ENCODE results near the gene RTN4RL1.

RTN4RL1 gene

GRCh38 chr17:2056206-2057174, 31.4 kb upstream of the RTN4RL1 start:
- Histone ChIP-seq H3K36me3 (replicated peaks) (0 out of 2 replicates have a peak, but pooled peaks cover 3% of the 10 kb centered on the region), H3K9me3 (no peaks in the 10 kb centered on the region), H3K27me3 (ENCODE audit: low read depth) (peaks cover 8% of the 10 kb centered on the region), H3K4me3 (peak overlapping the region; percentile 14; the same call in 1 of the 2 replicates), H3K4me1 (no peaks in the 10 kb centered on the region; the same call in 1 of the 2 replicates)
- no peak for DNase-seq (ENCODE audit: low spot score in 2 of 2)
- in situ Hi-C loops (cut with MboI; ENCODE audit: low sequenced_read_pairs): no loop called here

DNA sequence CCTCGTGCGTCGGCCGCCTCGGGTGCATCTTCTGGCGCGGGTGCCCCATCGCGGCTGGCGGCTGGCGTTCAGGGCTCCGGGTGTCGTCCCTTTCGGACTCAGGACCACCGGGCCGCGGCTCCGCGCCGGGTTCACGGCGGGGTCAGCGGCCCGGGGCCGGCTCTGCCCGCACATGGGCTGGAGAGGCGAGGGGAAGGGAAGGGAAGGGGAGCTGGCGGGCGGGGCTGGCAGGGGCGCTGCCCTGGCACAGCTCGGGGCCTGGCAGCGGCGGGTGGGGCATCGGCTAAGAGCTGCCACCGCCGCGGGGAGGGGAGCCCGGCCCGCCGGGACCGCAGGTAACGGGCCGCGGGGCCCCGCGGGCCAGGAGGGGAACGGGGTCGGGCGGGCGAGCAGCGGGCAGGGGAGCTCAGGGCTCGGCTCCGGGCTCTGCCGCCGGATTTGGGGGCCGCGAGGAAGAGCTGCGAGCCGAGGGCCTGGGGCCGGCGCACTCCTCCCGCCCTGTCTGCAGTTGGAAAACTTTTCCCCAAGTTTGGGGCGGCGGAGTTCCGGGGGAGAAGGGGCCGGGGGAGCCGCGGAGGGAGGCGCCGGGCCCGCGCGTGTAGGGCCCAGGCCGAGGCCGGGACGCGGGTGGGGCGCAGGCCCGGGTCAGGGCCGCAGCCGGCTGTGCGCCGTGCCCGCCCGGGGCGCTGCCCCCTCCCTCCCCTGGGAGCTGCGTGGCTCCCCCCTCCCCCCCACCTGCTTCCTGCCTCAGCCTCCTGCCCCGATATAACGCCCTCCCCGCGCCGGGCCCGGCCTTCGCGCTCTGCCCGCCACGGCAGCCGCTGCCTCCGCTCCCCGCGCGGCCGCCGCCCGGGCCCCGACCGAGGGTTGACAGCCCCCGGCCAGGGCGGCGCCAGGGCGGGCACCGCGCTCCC, 30.4 kb upstream of the RTN4RL1 start:
- DNase-seq (ENCODE audit: low spot score in 2 of 2): peak in 1 of 2 experiments; percentile 41
- Histone ChIP-seq H3K27me3 (ENCODE audit: low read depth) (peaks cover 16% of the 10 kb centered on the region), H3K36me3 (replicated peaks) (0 out of 2 replicates have a peak, but pooled peaks cover 3% of the 10 kb centered on the region), H3K9me3 (no peaks in the 10 kb centered on the region), H3K4me3 (peak overlapping the region; percentile 49), H3K4me1 (peaks cover 2% of the 10 kb centered on the region; the same call in 1 of the 2 replicates)
- in situ Hi-C loops (cut with MboI; ENCODE audit: low sequenced_read_pairs): no loop called here

DNA sequence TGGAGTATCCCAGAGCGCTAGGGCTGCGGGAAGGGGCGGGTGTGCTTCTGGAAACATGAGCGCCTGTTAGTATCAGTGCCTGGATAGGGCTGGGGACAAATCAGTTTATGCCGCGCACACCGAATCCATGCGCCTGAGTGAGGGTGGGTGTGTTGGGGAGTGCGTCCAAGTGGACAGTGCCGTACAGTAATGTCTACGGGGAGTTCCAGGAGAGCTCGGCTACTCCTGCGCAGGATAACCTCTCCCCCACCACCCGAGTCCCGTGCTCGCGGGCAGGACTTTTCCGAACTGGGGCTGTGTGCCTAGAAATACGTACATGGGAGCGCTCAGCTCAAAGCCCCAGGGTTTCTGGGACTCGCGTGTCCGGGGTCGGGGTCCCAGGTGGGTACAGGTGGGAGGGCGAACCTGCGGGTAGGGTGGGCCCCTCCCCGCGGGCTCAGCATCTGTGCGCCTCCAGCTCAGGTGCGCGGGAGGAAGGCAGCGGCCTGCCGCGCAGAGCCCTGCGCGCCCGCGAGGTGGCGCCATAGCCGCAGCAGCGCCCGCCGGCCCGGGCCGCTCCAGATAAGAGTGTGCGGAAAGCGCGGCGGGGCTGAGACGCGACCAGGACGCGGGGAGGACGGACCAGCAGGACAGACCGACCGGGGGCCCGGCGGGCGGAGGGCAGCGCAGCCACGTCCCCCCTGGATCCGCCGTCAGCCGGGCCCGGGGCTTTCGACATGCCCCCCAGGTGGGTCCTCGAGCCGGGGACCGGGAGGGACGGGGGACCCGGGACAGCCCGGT, 29.6 kb upstream of the RTN4RL1 start, which contains the start of gene HIC1:
TSS of gene HIC1 (plus strand) at position 592 of the 780 bp plus-strand sequence. CDS start 1,588 bp downstream, outside the sequence.
- Histone ChIP-seq H3K27me3 (ENCODE audit: low read depth) (peaks cover 16% of the 10 kb centered on the region), H3K4me3 (peak within 1 kb of the TSS; percentile 49), H3K9me3 (no peaks in the 10 kb centered on the region), H3K36me3 (replicated peaks) (0 out of 2 replicates have a peak, but pooled peaks cover 3% of the 10 kb centered on the region), H3K4me1 (peaks cover 3% of the 10 kb centered on the region; the same call in 1 of the 2 replicates)
- peak; percentile 58 to 83 for DNase-seq (ENCODE audit: low spot score in 2 of 2)
- in situ Hi-C loops (cut with MboI; ENCODE audit: low sequenced_read_pairs): no loop called here

- Histone ChIP-seq H3K9me3 (no peaks in the 10 kb centered on the region; the same call in 1 of the 2 replicates), H3K27me3 (ENCODE audit: low read depth) (peaks cover 16% of the 10 kb centered on the region)
- in situ Hi-C loops (cut with MboI; ENCODE audit: low sequenced_read_pairs): no loop called here
Observed at GRCh38 chr17:2054262-2054511, 29.1 kb upstream of the RTN4RL1 start.

GRCh38 chr17:2053380-2054261, 28.5 kb upstream of the RTN4RL1 start:
- H3K4me1 ChIP-seq: peaks cover 7% of the 10 kb centered on the region; the same call in 1 of the 2 replicates
- H3K9me3 ChIP-seq: no peaks in the 10 kb centered on the region; the same call in 1 of the 2 replicates
- H3K27me3 ChIP-seq (ENCODE audit: low read depth): peaks cover 16% of the 10 kb centered on the region
- H3K36me3 ChIP-seq (replicated peaks): 0 out of 2 replicates have a peak, but pooled peaks cover 3% of the 10 kb centered on the region
- peak; percentile 38 to 81 for DNase-seq (ENCODE audit: low spot score in 2 of 2)
- in situ Hi-C loops (cut with MboI; ENCODE audit: low sequenced_read_pairs): no loop called here
- peak overlapping the region; percentile 49 for H3K4me3 ChIP-seq

More at GRCh38 chr17:2054262-2054511, 29.1 kb upstream of the RTN4RL1 start:
- 0 out of 2 replicates have a peak, but pooled peaks cover 3% of the 10 kb centered on the region for H3K36me3 ChIP-seq (replicated peaks)
- no peak for DNase-seq (ENCODE audit: low spot score in 2 of 2)
- peaks cover 6% of the 10 kb centered on the region; the same call in 1 of the 2 replicates for H3K4me1 ChIP-seq
- peak overlapping the region; percentile 49 for H3K4me3 ChIP-seq

DNA sequence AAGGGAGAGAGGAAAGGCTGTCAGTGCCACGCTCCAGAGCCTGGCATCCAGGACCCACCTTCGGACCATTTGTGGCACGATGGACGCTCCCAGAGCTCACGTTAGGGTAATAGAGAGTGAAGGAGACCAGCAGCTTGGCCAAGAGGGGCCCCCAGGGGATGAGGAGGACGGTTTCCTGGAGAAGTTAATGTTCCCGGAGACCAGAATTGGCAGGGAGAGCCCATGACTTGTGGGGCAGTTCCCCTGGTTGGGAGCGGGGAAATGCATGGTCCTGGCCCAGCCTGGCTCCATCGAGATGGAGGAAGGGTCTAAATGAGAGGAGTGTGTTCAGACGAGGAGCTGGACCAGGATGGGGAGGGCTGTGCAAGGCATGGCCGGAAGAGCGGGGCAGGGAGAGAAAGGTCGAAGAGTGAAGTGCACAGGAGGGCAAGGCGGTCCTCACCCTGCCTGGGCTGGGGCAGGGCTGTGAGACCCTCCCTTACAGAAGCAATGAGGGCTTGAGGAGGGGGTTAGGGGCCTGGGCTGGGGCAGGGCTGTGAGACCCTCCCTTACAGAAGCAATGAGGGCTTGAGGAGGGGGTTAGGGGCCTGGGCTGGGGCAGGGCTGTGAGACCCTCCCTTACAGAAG, 26.9 kb upstream of the RTN4RL1 start:
- in situ Hi-C loops (cut with MboI; ENCODE audit: low sequenced_read_pairs): no loop called here
- Histone ChIP-seq H3K27me3 (ENCODE audit: low read depth) (peaks cover 16% of the 10 kb centered on the region), H3K4me1 (peaks cover 7% of the 10 kb centered on the region; the same call in 1 of the 2 replicates), H3K36me3 (replicated peaks) (no peaks in the 10 kb centered on the region), H3K9me3 (no peaks in the 10 kb centered on the region; the same call in 1 of the 2 replicates), H3K4me3 (no peak overlapping the region)
- DNase-seq (ENCODE audit: low spot score in 2 of 2): no peak

DNA sequence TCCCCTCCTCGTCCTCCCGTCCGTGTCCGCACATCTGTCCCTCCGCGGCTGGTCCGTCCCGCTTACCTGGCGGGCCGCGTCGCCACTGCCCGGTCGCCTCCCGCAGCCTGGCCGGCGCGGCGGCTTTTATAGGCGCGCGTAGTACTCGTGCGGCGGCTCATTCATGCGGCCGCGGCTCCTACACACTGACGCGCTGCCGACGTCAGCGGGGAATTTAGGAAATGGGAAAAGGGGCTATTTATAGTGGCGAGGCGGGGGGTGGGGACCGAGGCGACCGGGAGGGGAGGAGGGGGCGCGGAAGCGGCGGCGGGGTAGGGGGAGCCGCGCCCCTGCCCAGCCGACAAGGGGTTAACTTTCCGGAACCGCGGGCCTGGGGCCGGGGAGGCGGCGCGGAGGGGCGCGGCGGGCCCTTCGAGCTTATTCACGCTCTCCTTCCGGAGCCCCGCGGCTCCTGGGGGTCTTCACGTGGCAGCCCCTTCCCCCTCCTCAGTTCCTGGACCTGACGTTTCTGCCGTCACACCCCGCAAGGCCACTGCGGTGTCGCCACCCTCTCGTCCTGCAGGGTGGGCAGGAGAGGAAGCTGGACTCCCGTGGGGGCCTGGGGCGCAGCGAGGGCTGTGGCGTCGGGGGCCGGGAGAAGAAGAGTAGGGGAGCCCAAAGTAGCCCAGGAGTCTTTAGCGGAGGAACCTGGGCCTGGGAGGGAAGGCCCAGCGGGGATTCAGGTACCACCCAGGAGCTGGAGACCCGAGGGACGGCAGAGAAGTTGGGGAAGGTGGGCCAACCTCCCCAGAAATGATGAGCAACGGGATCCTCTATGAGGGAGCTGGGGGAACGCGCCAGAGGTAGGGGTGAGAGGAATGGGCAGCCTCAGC, 26.2 kb upstream of the RTN4RL1 start:
- H3K9me3 ChIP-seq: no peaks in the 10 kb centered on the region; the same call in 1 of the 2 replicates
- peak in 1 of 2 experiments; percentile 53 for DNase-seq (ENCODE audit: low spot score in 2 of 2)
- H3K36me3 ChIP-seq (replicated peaks): no peaks in the 10 kb centered on the region
- H3K4me3 ChIP-seq: no peak overlapping the region; the same call in 1 of the 2 replicates
- peaks cover 16% of the 10 kb centered on the region for H3K27me3 ChIP-seq (ENCODE audit: low read depth)
- peaks cover 7% of the 10 kb centered on the region; the same call in 1 of the 2 replicates for H3K4me1 ChIP-seq
- in situ Hi-C loops (cut with MboI; ENCODE audit: low sequenced_read_pairs): no loop called here

DNA sequence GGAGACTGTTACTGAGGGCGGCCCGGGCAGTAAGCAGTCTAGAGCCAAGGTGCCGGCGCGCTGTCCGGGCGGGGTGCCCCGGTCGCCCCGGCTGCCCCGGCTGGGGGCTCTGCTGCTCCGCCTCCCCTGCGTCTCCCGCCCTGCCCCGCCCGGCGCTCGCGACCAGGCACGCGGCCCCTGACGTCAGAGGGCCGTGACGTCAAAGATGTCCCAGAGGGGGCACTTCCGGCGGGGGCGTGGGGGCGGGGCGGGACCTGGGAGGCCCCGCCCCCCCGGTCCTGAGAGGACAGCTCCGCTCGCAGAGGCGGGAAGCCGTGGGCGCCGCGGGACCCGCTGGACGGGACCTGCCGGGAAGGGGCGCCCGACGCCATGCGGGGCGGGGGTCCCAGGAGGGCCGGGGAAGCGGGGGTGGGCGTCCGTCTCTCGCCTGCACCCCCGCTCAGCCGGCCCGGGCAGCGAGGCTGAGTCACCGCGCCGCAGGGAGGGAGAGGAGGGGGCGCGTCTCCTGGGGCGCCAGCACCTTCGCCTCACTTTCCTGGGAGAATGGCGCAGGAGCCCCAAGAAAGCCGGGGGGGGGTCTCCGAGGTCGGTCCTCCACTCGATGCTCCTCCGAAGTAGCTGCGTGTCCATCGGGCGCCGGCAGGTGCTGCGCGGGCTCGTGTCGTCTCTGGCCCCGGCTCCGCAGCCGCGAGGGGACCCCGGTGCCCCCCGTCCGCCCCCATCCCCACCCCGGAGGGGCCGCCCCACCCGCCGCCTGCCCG, 25.3 kb upstream of the RTN4RL1 start:
- H3K36me3 ChIP-seq (replicated peaks): no peaks in the 10 kb centered on the region
- peaks cover 7% of the 10 kb centered on the region; the same call in 1 of the 2 replicates for H3K4me1 ChIP-seq
- peak in 1 of 2 experiments; percentile 79 for DNase-seq (ENCODE audit: low spot score in 2 of 2)
- in situ Hi-C loops (cut with MboI; ENCODE audit: low sequenced_read_pairs): no loop called here
- peak overlapping the region; percentile 28 for H3K4me3 ChIP-seq
- H3K27me3 ChIP-seq (ENCODE audit: low read depth): peaks cover 16% of the 10 kb centered on the region
- H3K9me3 ChIP-seq: no peaks in the 10 kb centered on the region; the same call in 1 of the 2 replicates

GRCh38 chr17:2049333-2050299, 24.5 kb upstream of the RTN4RL1 start:
- H3K27me3 ChIP-seq (ENCODE audit: low read depth): peaks cover 16% of the 10 kb centered on the region
- H3K9me3 ChIP-seq: no peaks in the 10 kb centered on the region; the same call in 1 of the 2 replicates
- DNase-seq (ENCODE audit: low spot score in 2 of 2): peak; percentile 47 to 88
- in situ Hi-C loops (cut with MboI; ENCODE audit: low sequenced_read_pairs): loop anchor here (25.0 kb wide), 1 partner anchor 412 kb away; the partner anchor contains the start of genes RILP, SCARF1 and SLC43A2
- H3K4me3 ChIP-seq: peak overlapping the region; percentile 38
- no peaks in the 10 kb centered on the region; the same call in 1 of the 2 replicates for H3K36me3 ChIP-seq (replicated peaks)
- H3K4me1 ChIP-seq: peaks cover 7% of the 10 kb centered on the region; the same call in 1 of the 2 replicates

Data from HAP-1 (cell line).